Thyroid gland (tissue), 4 donors: ENCODE measurements around the gene BDH1. TPM values are rescaled to one million over a fixed set of nuclear protein-coding genes. Genes with fewer than 3 reads are reported as not detected.

Experiments
- DNase-seq, 2 donors: peaks; one replicate each; pipeline ENCODE4 v3.0.0-alpha.2; 2019
- H3K27ac ChIP-seq, 3 donors: fragments of 200-600 bp; sonication (generic); 1 replicate in 2 of 3; 2 replicates in 1 of 3; pipeline ENCODE4 v1.5.1; 2016 to 2019; ENCODE audit warnings: mild to moderate bottlenecking in 1 of 3, moderate library complexity in 1 of 3
- H3K27me3 ChIP-seq: fragments of 200-600 bp; sonication (generic); one replicate; pipeline ENCODE4 v1.5.1; 2019
- H3K36me3 ChIP-seq, 2 donors: fragments of 200-600 bp; sonication (generic); one replicate each; pipeline ENCODE4 v1.5.1; 2016 to 2019
- H3K4me1 ChIP-seq, 2 donors: fragments of 200-600 bp; sonication (generic); one replicate each; pipeline ENCODE4 v1.5.1; 2017 to 2019
- H3K4me3 ChIP-seq, 3 donors: fragments of 200-600 bp; sonication (generic); replicated peaks in 1 of 3; 1 replicate in 2 of 3; 2 replicates in 1 of 3; pipeline ENCODE4 v1.5.1; 2016; ENCODE audit warnings: mild to moderate bottlenecking in 1 of 3
- H3K9me3 ChIP-seq: fragments of 200-600 bp; sonication (generic); one replicate; pipeline ENCODE4 v1.5.1; 2017
- CTCF ChIP-seq, 6 experiments: fragments of 200-600 bp in 3 of 6; fragments of 450-650 bp in 3 of 6; sonication (generic) in 3 of 6; IDR thresholded peaks; one replicate each; pipeline ENCODE4 v1.5.1; 2016 to 2019; ENCODE audit warnings: antibody characterized with exemption in 6 of 6, mild to moderate bottlenecking in 2 of 6, inconsistent platforms in 1 of 6, moderate library complexity in 1 of 6
- POLR2A ChIP-seq, 2 donors: fragments of 450-650 bp; IDR thresholded peaks; one replicate each; pipeline ENCODE4 v1.6.1; 2017; ENCODE audit warnings: antibody characterized with exemption in 2 of 2, mild to moderate bottlenecking in 2 of 2, moderate library complexity in 1 of 2
- WGBS, 2 donors: methylation state at CpG; one replicate each; pipeline ENCODE4 v1.1.5; 2017; 5-methylcytosine and 5-hydroxymethylcytosine counted together
- intact Hi-C: fragments of 100-400 bp; cut with DNase I; formaldehyde crosslinking; loops from one replicate; pipeline ENCODE4 v1.15.1; 2023
- total RNA-seq, 4 donors: library from RNA; depleted of rRNA; stranded (reverse); fragments of >200 nt; gene quantifications; one replicate each; pipeline ENCODE4 v1.2.3, GENCODE V29; 2016

BDH1 gene
- total RNA-seq, 4 donors from 2014 or later, result 37.1 to 83.1 (median 57.8) TPM

GRCh38 chr3:197500812-197501211 lies 55.0 kb downstream of the BDH1 start:
- TF ChIP-seq POLR2A (IDR thresholded peaks at IDR 0.05) (no peak), CTCF (IDR thresholded peaks at IDR 0.05) (no peak)
- Histone ChIP-seq H3K9me3 (no peaks in the 10 kb centered on the region), H3K27ac (no peak overlapping the region), H3K27me3 (no peaks in the 10 kb centered on the region), H3K36me3 (no peaks in the 10 kb centered on the region), H3K4me3 (no peak overlapping the region), H3K4me1 (no peaks in the 10 kb centered on the region)
- DNase-seq, result no peak
- intact Hi-C loops, result loop anchor here (10.0 kb wide), 1 partner anchor 496 kb away; no protein-coding TSS in a partner anchor

- 92 to 97% methylated on average over 8 of the region's 8 CpGs for WGBS, 2 donors
- H3K27ac ChIP-seq, result no peak overlapping the region
Measured at GRCh38 chr3:197499427-197499826, 56.3 kb downstream of the BDH1 start.

GRCh38 chr3:197498499-197499241 lies 57.1 kb downstream of the BDH1 start:
- 91 to 92% methylated on average over 44 to 53 of the region's 60 CpGs for WGBS, 2 donors
- Histone ChIP-seq H3K4me3 (no peak overlapping the region), H3K9me3 (no peaks in the 10 kb centered on the region), H3K27ac (no peak overlapping the region), H3K27me3 (no peaks in the 10 kb centered on the region), H3K36me3 (no peaks in the 10 kb centered on the region), H3K4me1 (peaks cover 9 to 14% of the 10 kb centered on the region in 2 donors)
- TF ChIP-seq POLR2A (IDR thresholded peaks at IDR 0.05) (no peak), CTCF (IDR thresholded peaks at IDR 0.05) (no peak)
- intact Hi-C loops, result no loop called here
- DNase-seq, result no peak

More at GRCh38 chr3:197499427-197499826, 56.3 kb downstream of the BDH1 start:
- Histone ChIP-seq H3K4me1 (peaks cover 5 to 12% of the 10 kb centered on the region in 2 donors), H3K9me3 (no peaks in the 10 kb centered on the region), H3K36me3 (no peaks in the 10 kb centered on the region), H3K27me3 (no peaks in the 10 kb centered on the region), H3K4me3 (no peak overlapping the region)
- TF ChIP-seq CTCF (IDR thresholded peaks at IDR 0.05) (no peak), POLR2A (IDR thresholded peaks at IDR 0.05) (no peak)
- intact Hi-C loops, result no loop called here
- DNase-seq, result no peak

GRCh38 chr3:197496746-197497125 lies 59.0 kb downstream of the BDH1 start:
- no peaks in the 10 kb centered on the region for H3K36me3 ChIP-seq
- no peak for DNase-seq
- no peak overlapping the region for H3K4me3 ChIP-seq
- intact Hi-C loops, result no loop called here
- TF ChIP-seq CTCF (IDR thresholded peaks at IDR 0.05) (no peak), POLR2A (IDR thresholded peaks at IDR 0.05) (no peak)
- 70 to 100% methylated on average over 1 of the region's 1 CpG for WGBS, 2 donors
- no peaks in the 10 kb centered on the region for H3K27me3 ChIP-seq
- no peak overlapping the region for H3K27ac ChIP-seq
- H3K4me1 ChIP-seq, result peaks cover 9 to 14% of the 10 kb centered on the region in 2 donors
- H3K9me3 ChIP-seq, result no peaks in the 10 kb centered on the region

- Histone ChIP-seq H3K9me3 (no peaks in the 10 kb centered on the region), H3K27me3 (no peaks in the 10 kb centered on the region), H3K36me3 (no peaks in the 10 kb centered on the region), H3K4me1 (peaks cover 9 to 14% of the 10 kb centered on the region in 2 donors), H3K27ac (no peak overlapping the region), H3K4me3 (no peak overlapping the region)
- 87 to 93% methylated on average over 6 to 9 of the region's 9 CpGs for WGBS, 2 donors
- intact Hi-C loops, result no loop called here
- DNase-seq, result no peak
- no peak for TF ChIP-seq CTCF (IDR thresholded peaks at IDR 0.05)
- no peak for TF ChIP-seq POLR2A (IDR thresholded peaks at IDR 0.05)
Measured at GRCh38 chr3:197495999-197496745, 59.6 kb downstream of the BDH1 start.
